Measurements from ENCODE around the gene ABCA7. TPM values are rescaled to one million over a fixed set of nuclear protein-coding genes. Genes with fewer than 3 reads are reported as not detected.

Gene ABCA7
- total RNA-seq, 1 donor from 2014 or later: 16.3 TPM

GRCh38 chr19:1011831-1012333, 28.0 kb upstream of the ABCA7 start:
- no peak for TF ChIP-seq CTCF (IDR thresholded peaks at IDR 0.05; ENCODE audit: unreplicated experiment)
- DNase-seq (ENCODE audit: low spot score): no peak
- Mint-ChIP-seq H3K36me3 (ENCODE audit: low read depth, unreplicated experiment) (no peaks in the 10 kb centered on the region), H3K4me3 (ENCODE audit: unreplicated experiment) (no peak overlapping the region), H3K9me3 (ENCODE audit: unreplicated experiment) (no peaks in the 10 kb centered on the region), H3K27me3 (ENCODE audit: unreplicated experiment) (peaks cover 4% of the 10 kb centered on the region), H3K4me1 (ENCODE audit: unreplicated experiment) (peaks cover 2% of the 10 kb centered on the region), H3K27ac (ENCODE audit: unreplicated experiment) (no peak overlapping the region)

GRCh38 chr19:1012334-1012733, 27.6 kb upstream of the ABCA7 start:
- Mint-ChIP-seq H3K4me3 (ENCODE audit: unreplicated experiment) (no peak overlapping the region), H3K4me1 (ENCODE audit: unreplicated experiment) (peaks cover 7% of the 10 kb centered on the region), H3K9me3 (ENCODE audit: unreplicated experiment) (no peaks in the 10 kb centered on the region), H3K27ac (ENCODE audit: unreplicated experiment) (no peak overlapping the region), H3K27me3 (ENCODE audit: unreplicated experiment) (peaks cover 4% of the 10 kb centered on the region), H3K36me3 (ENCODE audit: low read depth, unreplicated experiment) (no peaks in the 10 kb centered on the region)
- TF ChIP-seq CTCF (IDR thresholded peaks at IDR 0.05; ENCODE audit: unreplicated experiment): no peak
- DNase-seq (ENCODE audit: low spot score): no peak

- Mint-ChIP-seq H3K36me3 (ENCODE audit: low read depth, unreplicated experiment) (no peaks in the 10 kb centered on the region), H3K27ac (ENCODE audit: unreplicated experiment) (no peak overlapping the region), H3K27me3 (ENCODE audit: unreplicated experiment) (peaks cover 4% of the 10 kb centered on the region), H3K4me1 (ENCODE audit: unreplicated experiment) (peaks cover 8% of the 10 kb centered on the region), H3K9me3 (ENCODE audit: unreplicated experiment) (no peaks in the 10 kb centered on the region), H3K4me3 (ENCODE audit: unreplicated experiment) (no peak overlapping the region)
- TF ChIP-seq CTCF (IDR thresholded peaks at IDR 0.05; ENCODE audit: unreplicated experiment): no peak
- DNase-seq (ENCODE audit: low spot score): no peak
Measured at GRCh38 chr19:1013218-1013617, 26.7 kb upstream of the ABCA7 start.

GRCh38 chr19:1014161-1015060, 25.5 kb upstream of the ABCA7 start:
- no peak for DNase-seq (ENCODE audit: low spot score)
- no peak overlapping the region for H3K27ac Mint-ChIP-seq (ENCODE audit: unreplicated experiment)
- peaks cover 12% of the 10 kb centered on the region for H3K4me1 Mint-ChIP-seq (ENCODE audit: unreplicated experiment)
- no peaks in the 10 kb centered on the region for H3K9me3 Mint-ChIP-seq (ENCODE audit: unreplicated experiment)
- no peak overlapping the region for H3K4me3 Mint-ChIP-seq (ENCODE audit: unreplicated experiment)
- no peak for TF ChIP-seq CTCF (IDR thresholded peaks at IDR 0.05; ENCODE audit: unreplicated experiment)
- peaks cover 4% of the 10 kb centered on the region for H3K27me3 Mint-ChIP-seq (ENCODE audit: unreplicated experiment)
- no peaks in the 10 kb centered on the region for H3K36me3 Mint-ChIP-seq (ENCODE audit: low read depth, unreplicated experiment)

Measured in endothelial cell (in vitro differentiated cells).